ENCODE data around the gene SLC30A2. TPM values are rescaled to one million over a fixed set of nuclear protein-coding genes. Genes with fewer than 3 reads are reported as not detected.

SLC30A2 gene
- total and polyA plus RNA-seq, 4 donors = under 0.01 to 0.12 (median 0.05) TPM; not detected in 1

DNA sequence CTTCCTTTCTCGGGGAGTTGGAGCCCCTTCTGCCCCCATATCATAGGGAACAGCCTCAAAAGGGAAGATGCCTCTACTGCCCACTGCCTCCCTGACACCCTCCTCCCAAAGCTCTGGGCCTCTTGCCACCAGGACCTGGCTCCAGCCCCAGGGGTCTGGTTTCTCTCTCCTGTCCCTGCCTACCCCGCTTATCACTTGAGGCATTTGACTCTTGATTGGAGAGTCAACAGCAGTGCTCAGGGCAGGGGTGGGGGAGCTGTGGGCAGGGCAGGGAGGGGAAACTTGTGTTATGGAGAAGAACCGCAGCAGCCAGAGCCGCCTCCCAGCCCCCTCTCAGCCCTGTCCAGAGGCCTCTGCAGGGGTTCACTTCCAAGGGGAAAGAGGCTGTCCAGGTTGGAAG lies 20.9 kb upstream of the SLC30A2 start (continued):
- TF ChIP-seq YY1 (IDR thresholded peaks at IDR 0.05) (no peak), RXRA (IDR thresholded peaks at IDR 0.05) (no peak)
- TF ChIP-seq, protein P1, sequence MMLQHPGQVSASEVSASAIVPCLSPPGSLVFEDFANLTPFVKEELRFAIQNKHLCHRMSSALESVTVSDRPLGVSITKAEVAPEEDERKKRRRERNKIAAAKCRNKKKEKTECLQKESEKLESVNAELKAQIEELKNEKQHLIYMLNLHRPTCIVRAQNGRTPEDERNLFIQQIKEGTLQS (IDR thresholded peaks at IDR 0.05) = no peak

GRCh38 chr1:26066160-26066559 lies 20.2 kb upstream of the SLC30A2 start:
- Histone ChIP-seq H3K9me3 (ENCODE audit: control insufficient read depth in 4 of 4, low read length in 3 of 4) (no peaks in the 10 kb centered on the region), H3K36me3 (ENCODE audit: control insufficient read depth in 4 of 4, insufficient read depth in 3 of 4, low read depth in 1 of 4, low read length in 3 of 4) (no peaks in the 10 kb centered on the region), H3K27me3 (ENCODE audit: control insufficient read depth in 4 of 4, insufficient read depth in 4 of 4, low read length in 3 of 4) (no peaks in the 10 kb centered on the region), H3K4me3 (ENCODE audit: low read depth in 1 of 3, low read length in 3 of 3) (no peak overlapping the region), H3K4me1 (ENCODE audit: control insufficient read depth in 4 of 4, insufficient read depth in 4 of 4, low read length in 3 of 4) (no peaks in the 10 kb centered on the region), H3K9ac (ENCODE audit: low read depth in 1 of 2, low read length in 2 of 2) (no peak overlapping the region), H3K27ac (ENCODE audit: low read depth in 1 of 2, low read length in 2 of 2) (no peak overlapping the region)
- TF ChIP-seq YY1 (IDR thresholded peaks at IDR 0.05) (no peak), HNF4G (IDR thresholded peaks at IDR 0.05) (no peak), HNF4A (conservative IDR thresholded peaks at IDR 0.05) (no peak), NR2F2 (IDR thresholded peaks at IDR 0.05) (no peak), GABPA (IDR thresholded peaks at IDR 0.05 in 1 of 2, conservative IDR thresholded peaks at IDR 0.05 in 1 of 2) (no peak), JUND (IDR thresholded peaks at IDR 0.05) (no peak), FOXA1 (IDR thresholded peaks at IDR 0.05) (no peak), REST (IDR thresholded peaks at IDR 0.05) (no peak), RAD21 (IDR thresholded peaks at IDR 0.05) (no peak), RXRA (IDR thresholded peaks at IDR 0.05) (no peak), CTCF (IDR thresholded peaks at IDR 0.05; ENCODE audit: low read depth, low read length, missing input control) (no peak), FOXA2 (IDR thresholded peaks at IDR 0.05) (no peak)
- TF ChIP-seq, protein P2, sequence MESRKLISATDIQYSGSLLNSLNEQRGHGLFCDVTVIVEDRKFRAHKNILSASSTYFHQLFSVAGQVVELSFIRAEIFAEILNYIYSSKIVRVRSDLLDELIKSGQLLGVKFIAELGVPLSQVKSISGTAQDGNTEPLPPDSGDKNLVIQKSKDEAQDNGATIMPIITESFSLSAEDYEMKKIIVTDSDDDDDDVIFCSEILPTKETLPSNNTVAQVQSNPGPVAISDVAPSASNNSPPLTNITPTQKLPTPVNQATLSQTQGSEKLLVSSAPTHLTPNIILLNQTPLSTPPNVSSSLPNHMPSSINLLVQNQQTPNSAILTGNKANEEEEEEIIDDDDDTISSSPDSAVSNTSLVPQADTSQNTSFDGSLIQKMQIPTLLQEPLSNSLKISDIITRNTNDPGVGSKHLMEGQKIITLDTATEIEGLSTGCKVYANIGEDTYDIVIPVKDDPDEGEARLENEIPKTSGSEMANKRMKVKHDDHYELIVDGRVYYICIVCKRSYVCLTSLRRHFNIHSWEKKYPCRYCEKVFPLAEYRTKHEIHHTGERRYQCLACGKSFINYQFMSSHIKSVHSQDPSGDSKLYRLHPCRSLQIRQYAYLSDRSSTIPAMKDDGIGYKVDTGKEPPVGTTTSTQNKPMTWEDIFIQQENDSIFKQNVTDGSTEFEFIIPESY (IDR thresholded peaks at IDR 0.05) = no peak
- TF ChIP-seq, protein P1 (IDR thresholded peaks at IDR 0.05) = no peak
- TF ChIP-seq, protein P3, sequence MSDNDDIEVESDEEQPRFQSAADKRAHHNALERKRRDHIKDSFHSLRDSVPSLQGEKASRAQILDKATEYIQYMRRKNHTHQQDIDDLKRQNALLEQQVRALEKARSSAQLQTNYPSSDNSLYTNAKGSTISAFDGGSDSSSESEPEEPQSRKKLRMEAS (IDR thresholded peaks at IDR 0.05) = no peak
- no peak for DNase-seq (ENCODE audit: low spot score)
- 84% methylated on average over 15 of the region's 15 CpGs for WGBS
